Epithelial cell of proximal tubule (primary cell): Measurements from ENCODE around the gene CAVIN1. TPM values are rescaled to one million over a fixed set of nuclear protein-coding genes. Genes with fewer than 3 reads are reported as not detected.

Source experiments
- DNase-seq: peaks from one replicate; pipeline ENCODE4 v3.0.0-alpha.2; 2011; ENCODE audit warnings: low read depth
- H3K4me3 ChIP-seq: 2 replicates; pipeline ENCODE4 v1.5.1; 2011; ENCODE audit warnings: low read depth, mild to moderate bottlenecking, low read length
- total RNA-seq: library from RNA; depleted of rRNA; stranded (reverse); fragments of >200 nt; gene quantifications from 2 replicates; pipeline ENCODE4 v1.2.3, GENCODE V29; 2015
- TF ChIP-seq, protein P1 (sequence below): conservative IDR thresholded peaks from 2 replicates; pipeline ENCODE4 v1.5.1; 2012; ENCODE audit warnings: low read depth, mild to moderate bottlenecking, low read length

The CAVIN1 gene, protein sequence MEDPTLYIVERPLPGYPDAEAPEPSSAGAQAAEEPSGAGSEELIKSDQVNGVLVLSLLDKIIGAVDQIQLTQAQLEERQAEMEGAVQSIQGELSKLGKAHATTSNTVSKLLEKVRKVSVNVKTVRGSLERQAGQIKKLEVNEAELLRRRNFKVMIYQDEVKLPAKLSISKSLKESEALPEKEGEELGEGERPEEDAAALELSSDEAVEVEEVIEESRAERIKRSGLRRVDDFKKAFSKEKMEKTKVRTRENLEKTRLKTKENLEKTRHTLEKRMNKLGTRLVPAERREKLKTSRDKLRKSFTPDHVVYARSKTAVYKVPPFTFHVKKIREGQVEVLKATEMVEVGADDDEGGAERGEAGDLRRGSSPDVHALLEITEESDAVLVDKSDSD
- total RNA-seq: 184 and 265 TPM in 2 replicates

GRCh38 chr17:42422958-42423712, at the start of gene CAVIN1:
Gene CAVIN1, minus strand, starts transcription at chr17:42423256. Its CDS starts 159 bp downstream, at chr17:42423097.
- DNase-seq: no peak
- TF ChIP-seq, protein P1, sequence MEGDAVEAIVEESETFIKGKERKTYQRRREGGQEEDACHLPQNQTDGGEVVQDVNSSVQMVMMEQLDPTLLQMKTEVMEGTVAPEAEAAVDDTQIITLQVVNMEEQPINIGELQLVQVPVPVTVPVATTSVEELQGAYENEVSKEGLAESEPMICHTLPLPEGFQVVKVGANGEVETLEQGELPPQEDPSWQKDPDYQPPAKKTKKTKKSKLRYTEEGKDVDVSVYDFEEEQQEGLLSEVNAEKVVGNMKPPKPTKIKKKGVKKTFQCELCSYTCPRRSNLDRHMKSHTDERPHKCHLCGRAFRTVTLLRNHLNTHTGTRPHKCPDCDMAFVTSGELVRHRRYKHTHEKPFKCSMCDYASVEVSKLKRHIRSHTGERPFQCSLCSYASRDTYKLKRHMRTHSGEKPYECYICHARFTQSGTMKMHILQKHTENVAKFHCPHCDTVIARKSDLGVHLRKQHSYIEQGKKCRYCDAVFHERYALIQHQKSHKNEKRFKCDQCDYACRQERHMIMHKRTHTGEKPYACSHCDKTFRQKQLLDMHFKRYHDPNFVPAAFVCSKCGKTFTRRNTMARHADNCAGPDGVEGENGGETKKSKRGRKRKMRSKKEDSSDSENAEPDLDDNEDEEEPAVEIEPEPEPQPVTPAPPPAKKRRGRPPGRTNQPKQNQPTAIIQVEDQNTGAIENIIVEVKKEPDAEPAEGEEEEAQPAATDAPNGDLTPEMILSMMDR: no peak
- peak within 1 kb of the TSS; percentile 69 for H3K4me3 ChIP-seq

- H3K4me3 ChIP-seq: no peak overlapping the region
- TF ChIP-seq, protein P1: no peak
- DNase-seq: no peak
Measured at GRCh38 chr17:42467889-42468288, 44.8 kb upstream of the CAVIN1 start.

- DNase-seq: no peak
- TF ChIP-seq, protein P1: no peak
- peak overlapping the region; percentile 30 for H3K4me3 ChIP-seq
Measured at GRCh38 chr17:42463976-42464400, 40.9 kb upstream of the CAVIN1 start.

DNA sequence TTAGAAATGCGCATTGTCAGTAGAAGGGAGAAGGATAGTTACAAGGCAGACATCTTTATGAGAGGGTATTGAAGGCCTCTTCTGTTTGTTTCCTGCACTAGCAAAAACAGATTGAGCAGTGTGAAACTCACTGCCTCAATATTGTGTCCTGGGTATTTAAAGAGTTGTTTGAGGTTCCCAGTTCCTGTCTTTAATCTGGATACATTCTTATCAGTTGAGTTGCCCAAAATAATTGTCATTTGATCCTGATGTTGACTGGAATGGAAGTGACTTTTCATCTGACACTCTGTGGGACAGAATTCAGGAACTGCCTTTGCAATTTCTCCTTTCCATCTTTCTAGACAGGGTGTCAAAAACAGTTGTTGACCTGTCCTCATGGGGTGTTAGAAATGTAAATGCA, 37.3 kb upstream of the CAVIN1 start:
- DNase-seq: no peak
- peak overlapping the region; percentile 100 for H3K4me3 ChIP-seq
- TF ChIP-seq, protein P1: no peak

GRCh38 chr17:42459801-42460281, 36.8 kb upstream of the CAVIN1 start:
- no peak for DNase-seq
- TF ChIP-seq, protein P1: no peak
- H3K4me3 ChIP-seq: peak overlapping the region; percentile 100

GRCh38 chr17:42459256-42459800, 36.3 kb upstream of the CAVIN1 start:
- peak overlapping the region; percentile 100 for H3K4me3 ChIP-seq
- TF ChIP-seq, protein P1: peak; percentile 52
- DNase-seq: no peak
